GM23338 (cell line): ENCODE measurements around the gene USP6NL.

ENCODE experiments used
- CREB1 ChIP-seq: fragments of 250-450 bp; sonication (Bioruptor Pico); IDR thresholded peaks from 2 replicates; pipeline ENCODE4 v1.5.0; 2020; ENCODE audit warnings: low read depth, mild to moderate bottlenecking, moderate library complexity
- CTCF ChIP-seq, 2 experiments: fragments of 200-600 bp in 1 of 2; sonication (generic) in 1 of 2; conservative IDR thresholded peaks; 2 replicates each; pipeline versions ENCODE4 v1.5.1 to v1.6.1; 2016 to 2017; ENCODE audit warnings: antibody characterized with exemption in 2 of 2, low read depth in 2 of 2, mild to moderate bottlenecking in 2 of 2, moderate library complexity in 1 of 2
- ETS1 ChIP-seq: IDR thresholded peaks from 2 replicates; pipeline ENCODE4 v1.6.1; 2016; ENCODE audit warnings: antibody characterized with exemption
- EZH2 ChIP-seq: fragments of 200-600 bp; sonication (generic); IDR thresholded peaks from one replicate; pipeline ENCODE4 v1.8.0; 2017; ENCODE audit warnings: antibody characterized with exemption, mild to moderate bottlenecking, low read depth; ENCODE audit not compliant: unreplicated experiment
- EZH2phosphoT487 ChIP-seq: fragments of 200-600 bp; sonication (generic); IDR thresholded peaks from one replicate; pipeline ENCODE4 v1.8.1; 2018; ENCODE audit warnings: antibody characterized with exemption; ENCODE audit not compliant: unreplicated experiment
- JUNB ChIP-seq: IDR thresholded peaks from one replicate; pipeline ENCODE4 v1.6.1; 2016; ENCODE audit warnings: antibody characterized with exemption; ENCODE audit not compliant: unreplicated experiment
- NANOG ChIP-seq: IDR thresholded peaks from 2 replicates; pipeline ENCODE4 v1.6.1; 2016; ENCODE audit warnings: antibody characterized with exemption, borderline replicate concordance
- POLR2AphosphoS5 ChIP-seq: IDR thresholded peaks from 2 replicates; pipeline ENCODE4 v1.6.1; 2016; ENCODE audit warnings: antibody characterized with exemption, low read depth
- REST ChIP-seq: IDR thresholded peaks from one replicate; pipeline ENCODE4 v1.6.1; 2018; ENCODE audit warnings: antibody characterized with exemption; ENCODE audit not compliant: unreplicated experiment
- STAT1 ChIP-seq: IDR thresholded peaks from one replicate; pipeline ENCODE4 v1.6.1; 2016; ENCODE audit warnings: antibody characterized with exemption; ENCODE audit not compliant: unreplicated experiment
- ZNF114 ChIP-seq: fragments of 250-450 bp; sonication (Bioruptor Pico); IDR thresholded peaks from 2 replicates; pipeline ENCODE4 v1.5.0; 2020; ENCODE audit warnings: mild to moderate bottlenecking, moderate library complexity
- ZNF462 ChIP-seq: fragments of 250-450 bp; sonication (Bioruptor Pico); IDR thresholded peaks from 2 replicates; pipeline ENCODE4 v1.5.0; 2020; ENCODE audit warnings: mild to moderate bottlenecking, moderate library complexity

GRCh38 chr10:11610826-11611247 is 613 bp downstream of the USP6NL start:
- TF ChIP-seq CTCF (conservative IDR thresholded peaks at IDR 0.05; ENCODE audit: low read depth in 2 of 2), result no peak
- no peak for TF ChIP-seq EZH2
- TF ChIP-seq EZH2phosphoT487, result no peak
- no peak for TF ChIP-seq ETS1
- TF ChIP-seq POLR2AphosphoS5, result no peak
- no peak for TF ChIP-seq REST
- no peak for TF ChIP-seq CREB1 (CRISPR knock-in tag)
- no peak for TF ChIP-seq ZNF462 (CRISPR knock-in tag)
- no peak for TF ChIP-seq JUNB
- TF ChIP-seq ZNF114 (CRISPR knock-in tag), result no peak
- TF ChIP-seq STAT1, result no peak
- no peak for TF ChIP-seq NANOG
